ENCODE measurements around the gene OCA2. TPM values are rescaled to one million over a fixed set of nuclear protein-coding genes. Genes with fewer than 3 reads are reported as not detected.

OCA2 gene
- total RNA-seq, 1 experiment from 2014 or later: 0.09 TPM

DNA sequence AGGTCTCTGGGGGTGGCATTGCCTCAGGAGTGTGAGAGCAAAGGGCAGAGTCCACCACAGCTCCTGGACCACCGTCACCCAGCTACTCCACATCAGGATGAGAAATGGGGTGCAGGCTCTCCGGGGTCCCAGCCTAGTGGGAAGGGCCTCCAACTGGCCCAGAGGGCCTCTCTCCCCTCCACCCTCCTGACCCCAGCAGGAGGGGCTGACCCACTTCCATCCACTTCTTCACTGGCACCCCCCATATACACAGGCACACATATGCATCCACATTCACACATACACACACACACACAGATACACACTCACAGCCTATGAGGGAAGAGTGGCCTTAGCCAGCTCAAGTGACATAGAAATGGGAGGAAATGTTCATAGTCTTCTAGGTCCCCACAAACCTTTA is 286.0 kb downstream of the OCA2 start:
- intact Hi-C loops (cut with micrococcal nuclease; ENCODE audit: unreplicated experiment): no loop called here
- no TSS peak for BruUV-seq (replicated peaks)
- no peak for DNase-seq (ENCODE audit: low spot score)
- Histone ChIP-seq H3K9me3 (ENCODE audit: low read depth, low read length, poor library complexity, severe bottlenecking) (peaks cover 37% of the 10 kb centered on the region), H3K36me3 (ENCODE audit: insufficient read depth, low read length, poor library complexity, severe bottlenecking) (no peaks in the 10 kb centered on the region), H3K27ac (ENCODE audit: low read depth, low read length, poor library complexity, severe bottlenecking) (no peak overlapping the region), H3K4me1 (ENCODE audit: insufficient read depth, low read length, poor library complexity, severe bottlenecking) (no peaks in the 10 kb centered on the region), H3K27me3 (replicated peaks; ENCODE audit: insufficient read depth, low read depth, low read length, poor library complexity) (no peaks in the 10 kb centered on the region), H3K4me3 (ENCODE audit: low read depth, low read length, poor library complexity, severe bottlenecking) (no peak overlapping the region)
- ChIA-PET POLR2A (ENCODE audit: low non-redundant PET) (no interaction called here), CTCF (no interaction called here)
- TF ChIP-seq, protein P1, sequence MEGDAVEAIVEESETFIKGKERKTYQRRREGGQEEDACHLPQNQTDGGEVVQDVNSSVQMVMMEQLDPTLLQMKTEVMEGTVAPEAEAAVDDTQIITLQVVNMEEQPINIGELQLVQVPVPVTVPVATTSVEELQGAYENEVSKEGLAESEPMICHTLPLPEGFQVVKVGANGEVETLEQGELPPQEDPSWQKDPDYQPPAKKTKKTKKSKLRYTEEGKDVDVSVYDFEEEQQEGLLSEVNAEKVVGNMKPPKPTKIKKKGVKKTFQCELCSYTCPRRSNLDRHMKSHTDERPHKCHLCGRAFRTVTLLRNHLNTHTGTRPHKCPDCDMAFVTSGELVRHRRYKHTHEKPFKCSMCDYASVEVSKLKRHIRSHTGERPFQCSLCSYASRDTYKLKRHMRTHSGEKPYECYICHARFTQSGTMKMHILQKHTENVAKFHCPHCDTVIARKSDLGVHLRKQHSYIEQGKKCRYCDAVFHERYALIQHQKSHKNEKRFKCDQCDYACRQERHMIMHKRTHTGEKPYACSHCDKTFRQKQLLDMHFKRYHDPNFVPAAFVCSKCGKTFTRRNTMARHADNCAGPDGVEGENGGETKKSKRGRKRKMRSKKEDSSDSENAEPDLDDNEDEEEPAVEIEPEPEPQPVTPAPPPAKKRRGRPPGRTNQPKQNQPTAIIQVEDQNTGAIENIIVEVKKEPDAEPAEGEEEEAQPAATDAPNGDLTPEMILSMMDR (conservative IDR thresholded peaks at IDR 0.05; ENCODE audit: low read depth, low read length): no peak
- TF ChIP-seq EZH2 (IDR thresholded peaks at IDR 0.05; ENCODE audit: borderline replicate concordance, low read depth, low read length, poor library complexity, severe bottlenecking): no peak

GRCh38 chr15:27808182-27808581 is 290.9 kb downstream of the OCA2 start:
- no peak for DNase-seq (ENCODE audit: low spot score)
- H3K27me3 ChIP-seq (replicated peaks; ENCODE audit: insufficient read depth, low read depth, low read length, poor library complexity): no peaks in the 10 kb centered on the region
- peaks cover 53% of the 10 kb centered on the region for H3K9me3 ChIP-seq (ENCODE audit: low read depth, low read length, poor library complexity, severe bottlenecking)
- no peaks in the 10 kb centered on the region for H3K36me3 ChIP-seq (ENCODE audit: insufficient read depth, low read length, poor library complexity, severe bottlenecking)
- BruUV-seq (replicated peaks): no TSS peak
- TF ChIP-seq, protein P1 (conservative IDR thresholded peaks at IDR 0.05; ENCODE audit: low read depth, low read length): no peak
- no peak for TF ChIP-seq EZH2 (IDR thresholded peaks at IDR 0.05; ENCODE audit: borderline replicate concordance, low read depth, low read length, poor library complexity, severe bottlenecking)
- no peaks in the 10 kb centered on the region for H3K4me1 ChIP-seq (ENCODE audit: insufficient read depth, low read length, poor library complexity, severe bottlenecking)
- CTCF ChIA-PET: no interaction called here
- intact Hi-C loops (cut with micrococcal nuclease; ENCODE audit: unreplicated experiment): no loop called here
- POLR2A ChIA-PET (ENCODE audit: low non-redundant PET): no interaction called here
- no peak overlapping the region for H3K4me3 ChIP-seq (ENCODE audit: low read depth, low read length, poor library complexity, severe bottlenecking)
- H3K27ac ChIP-seq (ENCODE audit: low read depth, low read length, poor library complexity, severe bottlenecking): no peak overlapping the region

DNA sequence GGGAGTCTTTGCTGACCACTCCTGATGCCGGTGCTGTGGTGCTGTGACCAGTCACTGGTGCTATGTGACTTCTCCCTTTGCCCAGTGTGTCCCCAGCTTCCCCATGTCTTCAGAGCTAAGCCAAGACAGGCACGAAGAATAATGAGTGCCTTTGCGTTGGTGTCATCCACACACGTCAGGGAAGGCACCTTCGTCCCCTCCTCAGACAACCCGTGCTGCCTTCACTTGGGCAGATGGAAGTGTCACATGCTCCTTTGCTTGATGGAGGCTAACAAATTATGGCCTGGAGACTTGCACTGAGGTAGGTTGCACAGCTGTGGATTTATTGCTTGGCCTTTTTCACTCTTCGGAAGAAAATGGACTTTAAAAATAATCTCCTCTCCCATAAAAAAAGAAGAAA is 291.8 kb downstream of the OCA2 start:
- TF ChIP-seq, protein P1 (conservative IDR thresholded peaks at IDR 0.05; ENCODE audit: low read depth, low read length): no peak
- TF ChIP-seq EZH2 (IDR thresholded peaks at IDR 0.05; ENCODE audit: borderline replicate concordance, low read depth, low read length, poor library complexity, severe bottlenecking): no peak
- no peaks in the 10 kb centered on the region for H3K36me3 ChIP-seq (ENCODE audit: insufficient read depth, low read length, poor library complexity, severe bottlenecking)
- POLR2A ChIA-PET (ENCODE audit: low non-redundant PET): no interaction called here
- CTCF ChIA-PET: no interaction called here
- intact Hi-C loops (cut with micrococcal nuclease; ENCODE audit: unreplicated experiment): no loop called here
- BruUV-seq (replicated peaks): no TSS peak
- no peak for DNase-seq (ENCODE audit: low spot score)
- no peaks in the 10 kb centered on the region for H3K4me1 ChIP-seq (ENCODE audit: insufficient read depth, low read length, poor library complexity, severe bottlenecking)
- no peaks in the 10 kb centered on the region for H3K27me3 ChIP-seq (replicated peaks; ENCODE audit: insufficient read depth, low read depth, low read length, poor library complexity)
- peaks cover 45% of the 10 kb centered on the region for H3K9me3 ChIP-seq (ENCODE audit: low read depth, low read length, poor library complexity, severe bottlenecking)
- H3K4me3 ChIP-seq (ENCODE audit: low read depth, low read length, poor library complexity, severe bottlenecking): no peak overlapping the region
- no peak overlapping the region for H3K27ac ChIP-seq (ENCODE audit: low read depth, low read length, poor library complexity, severe bottlenecking)
